Thyroid gland (tissue), 4 donors: ENCODE results near the gene OVOL2. TPM values are rescaled to one million over a fixed set of nuclear protein-coding genes. Genes with fewer than 3 reads are reported as not detected.
A peak's percentile ranks its signal among the peaks of the same experiment; 100 is the strongest.
"Not testable (repeated sequence)": the region's sequence is repeated elsewhere in the genome, so short reads cannot be mapped to it uniquely, and the experiment has no call there.

ENCODE experiments used
- DNase-seq, 2 donors: peaks; one replicate each; pipeline ENCODE4 v3.0.0-alpha.2; 2019
- H3K27ac ChIP-seq, 3 donors: fragments of 200-600 bp; sonication (generic); 1 replicate in 2 of 3; 2 replicates in 1 of 3; pipeline ENCODE4 v1.5.1; 2016 to 2019; ENCODE audit warnings: mild to moderate bottlenecking in 1 of 3, moderate library complexity in 1 of 3
- H3K27me3 ChIP-seq: fragments of 200-600 bp; sonication (generic); one replicate; pipeline ENCODE4 v1.5.1; 2019
- H3K36me3 ChIP-seq, 2 donors: fragments of 200-600 bp; sonication (generic); one replicate each; pipeline ENCODE4 v1.5.1; 2016 to 2019
- H3K4me1 ChIP-seq, 2 donors: fragments of 200-600 bp; sonication (generic); one replicate each; pipeline ENCODE4 v1.5.1; 2017 to 2019
- H3K4me3 ChIP-seq, 3 donors: fragments of 200-600 bp; sonication (generic); replicated peaks in 1 of 3; 1 replicate in 2 of 3; 2 replicates in 1 of 3; pipeline ENCODE4 v1.5.1; 2016; ENCODE audit warnings: mild to moderate bottlenecking in 1 of 3
- H3K9me3 ChIP-seq: fragments of 200-600 bp; sonication (generic); one replicate; pipeline ENCODE4 v1.5.1; 2017
- CTCF ChIP-seq, 6 experiments: fragments of 200-600 bp in 3 of 6; fragments of 450-650 bp in 3 of 6; sonication (generic) in 3 of 6; IDR thresholded peaks; one replicate each; pipeline ENCODE4 v1.5.1; 2016 to 2019; ENCODE audit warnings: antibody characterized with exemption in 6 of 6, mild to moderate bottlenecking in 2 of 6, inconsistent platforms in 1 of 6, moderate library complexity in 1 of 6
- POLR2A ChIP-seq, 2 donors: fragments of 450-650 bp; IDR thresholded peaks; one replicate each; pipeline ENCODE4 v1.6.1; 2017; ENCODE audit warnings: antibody characterized with exemption in 2 of 2, mild to moderate bottlenecking in 2 of 2, moderate library complexity in 1 of 2
- WGBS, 2 donors: methylation state at CpG; one replicate each; pipeline ENCODE4 v1.1.5; 2017; 5-methylcytosine and 5-hydroxymethylcytosine counted together
- intact Hi-C: fragments of 100-400 bp; cut with DNase I; formaldehyde crosslinking; loops from one replicate; pipeline ENCODE4 v1.15.1; 2023
- total RNA-seq, 4 donors: library from RNA; depleted of rRNA; stranded (reverse); fragments of >200 nt; gene quantifications; one replicate each; pipeline ENCODE4 v1.2.3, GENCODE V29; 2016

OVOL2 gene
- total RNA-seq: 10 to 100 TPM; 12.6 to 17.4 (median 13.5) TPM

GRCh38 chr20:18057101-18057993, at the start of gene OVOL2:
OVOL2 (minus strand) TSS chr20:18057916; CDS start chr20:18057634, 282 bp downstream.
- H3K9me3 ChIP-seq: no peaks in the 10 kb centered on the region
- peak; percentile 96 for DNase-seq
- 1% methylated on average over 18 to 25 of the region's 73 CpGs for WGBS, 2 donors
- intact Hi-C loops: loop anchor here (10.0 kb wide), 1 partner anchor 217 kb away; no protein-coding TSS in a partner anchor
- peaks cover 8 to 18% of the 10 kb centered on the region in 2 donors for H3K4me1 ChIP-seq
- peak within 1 kb of the TSS; percentile 74 to 88 (median 79) for H3K27ac ChIP-seq
- H3K36me3 ChIP-seq: no peaks in the 10 kb centered on the region
- peak within 1 kb of the TSS; percentile 27 to 63 (median 43) for H3K4me3 ChIP-seq
- H3K27me3 ChIP-seq: no peaks in the 10 kb centered on the region
- peak in 1 of 2 donors; percentile 52 for TF ChIP-seq POLR2A (IDR thresholded peaks at IDR 0.05)
- no peak for TF ChIP-seq CTCF (IDR thresholded peaks at IDR 0.05)

GRCh38 chr20:18103497-18103896, 45.8 kb upstream of the OVOL2 start:
- Histone ChIP-seq H3K27me3 (no peaks in the 10 kb centered on the region), H3K4me3 (no peak overlapping the region), H3K27ac (no peak overlapping the region), H3K36me3 (no peaks in the 10 kb centered on the region), H3K4me1 (no peaks in the 10 kb centered on the region), H3K9me3 (no peaks in the 10 kb centered on the region)
- TF ChIP-seq POLR2A (IDR thresholded peaks at IDR 0.05) (no peak), CTCF (IDR thresholded peaks at IDR 0.05) (no peak)
- 90 to 96% methylated on average over 1 of the region's 1 CpG for WGBS, 2 donors
- intact Hi-C loops: no loop called here
- no peak for DNase-seq

- intact Hi-C loops: no loop called here
- Histone ChIP-seq H3K36me3 (no peaks in the 10 kb centered on the region), H3K27me3 (no peaks in the 10 kb centered on the region), H3K4me3 (no peak overlapping the region), H3K9me3 (no peaks in the 10 kb centered on the region), H3K27ac (no peak overlapping the region), H3K4me1 (no peaks in the 10 kb centered on the region)
- no peak for TF ChIP-seq POLR2A (IDR thresholded peaks at IDR 0.05)
- 41 to 43% methylated on average over 7 of the region's 7 CpGs for WGBS, 2 donors
- no peak for DNase-seq
Observed at GRCh38 chr20:18101125-18101810, 43.6 kb upstream of the OVOL2 start.

- H3K4me1 ChIP-seq, H3K27ac ChIP-seq, H3K27me3 ChIP-seq, intact Hi-C loops, H3K9me3 ChIP-seq, H3K36me3 ChIP-seq, DNase-seq, H3K4me3 ChIP-seq: not testable (repeated sequence)
- 93 to 94% methylated on average over 11 of the region's 11 CpGs for WGBS, 2 donors
Observed at GRCh38 chr20:18100569-18100968, 42.9 kb upstream of the OVOL2 start.

- no peak for DNase-seq
- 69 to 77% methylated on average over 5 of the region's 5 CpGs for WGBS, 2 donors
- intact Hi-C loops: no loop called here
Observed at GRCh38 chr20:18094191-18094590, 36.5 kb upstream of the OVOL2 start.

More at GRCh38 chr20:18094191-18094590, 36.5 kb upstream of the OVOL2 start:
- Histone ChIP-seq H3K4me1 (no peaks in the 10 kb centered on the region), H3K9me3 (no peaks in the 10 kb centered on the region), H3K4me3 (no peak overlapping the region), H3K27me3 (no peaks in the 10 kb centered on the region), H3K27ac (no peak overlapping the region), H3K36me3 (no peaks in the 10 kb centered on the region)
- TF ChIP-seq CTCF (IDR thresholded peaks at IDR 0.05) (no peak), POLR2A (IDR thresholded peaks at IDR 0.05) (no peak)
